H9 (cell line): ENCODE results near the gene MPHOSPH10. TPM values are rescaled to one million over a fixed set of nuclear protein-coding genes. Genes with fewer than 3 reads are reported as not detected.

Experiments
- DNase-seq: peaks from one replicate; pipeline ENCODE4 v3.0.0-alpha.2; 2017
- H2AFZ ChIP-seq: one replicate; pipeline ENCODE4 v1.6.1; 2013; ENCODE audit warnings: mild to moderate bottlenecking, low read length, control low read depth, moderate library complexity
- H2AK5ac ChIP-seq: 2 replicates; pipeline ENCODE4 v1.6.1; 2013; ENCODE audit warnings: low read length, control low read depth, mixed read lengths; ENCODE audit not compliant: insufficient read length
- H2BK120ac ChIP-seq: one replicate; pipeline ENCODE4 v1.6.1; 2013; ENCODE audit warnings: low read depth, mild to moderate bottlenecking, low read length, control low read depth, inconsistent platforms; ENCODE audit not compliant: poor library complexity, severe bottlenecking
- H2BK12ac ChIP-seq: 2 replicates; pipeline ENCODE4 v1.6.1; 2013; ENCODE audit warnings: low read length, control low read depth, mixed read lengths, low read depth; ENCODE audit not compliant: insufficient read length
- H2BK15ac ChIP-seq: 2 replicates; pipeline ENCODE4 v1.6.1; 2013; ENCODE audit warnings: low read depth, low read length, control low read depth
- H2BK20ac ChIP-seq: one replicate; pipeline ENCODE4 v1.6.1; 2013; ENCODE audit warnings: low read depth, mild to moderate bottlenecking, low read length, control low read depth, inconsistent platforms; ENCODE audit not compliant: poor library complexity, severe bottlenecking
- H2BK5ac ChIP-seq: 2 replicates; pipeline ENCODE4 v1.6.1; 2013; ENCODE audit warnings: low read length, control low read depth, mixed read lengths; ENCODE audit not compliant: insufficient read length
- H3K14ac ChIP-seq: 2 replicates; pipeline ENCODE4 v1.6.1; 2013; ENCODE audit warnings: low read length, control low read depth; ENCODE audit not compliant: insufficient read depth
- H3K18ac ChIP-seq: 2 replicates; pipeline ENCODE4 v1.6.1; 2013; ENCODE audit warnings: low read depth, mild to moderate bottlenecking, mixed read lengths, low read length, control low read depth; ENCODE audit not compliant: insufficient read length
- H3K23ac ChIP-seq: 2 replicates; pipeline ENCODE4 v1.6.1; 2013; ENCODE audit warnings: low read length, control low read depth, mixed read lengths, low read depth; ENCODE audit not compliant: insufficient read length
- H3K23me2 ChIP-seq: 2 replicates; pipeline ENCODE4 v1.6.1; 2013; ENCODE audit warnings: low read depth, mild to moderate bottlenecking, mixed read lengths, low read length, control low read depth; ENCODE audit not compliant: insufficient read length, poor library complexity, severe bottlenecking
- H3K27ac ChIP-seq: 2 replicates; pipeline ENCODE4 v1.5.1; 2013; ENCODE audit warnings: low read length, control low read depth, mixed read lengths, low read depth; ENCODE audit not compliant: insufficient read length
- H3K27me3 ChIP-seq: 2 replicates; pipeline ENCODE4 v1.6.1; 2013; ENCODE audit warnings: low read length, control low read depth, inconsistent platforms; ENCODE audit not compliant: insufficient read depth
- H3K4ac ChIP-seq: 2 replicates; pipeline ENCODE4 v1.6.1; 2013; ENCODE audit warnings: low read depth, mild to moderate bottlenecking, control low read depth, inconsistent platforms, low read length, moderate library complexity
- H3K4me1 ChIP-seq: 2 replicates; pipeline ENCODE4 v1.6.1; 2013; ENCODE audit warnings: low read length, control low read depth, inconsistent platforms; ENCODE audit not compliant: insufficient read depth
- H3K4me2 ChIP-seq: 2 replicates; pipeline ENCODE4 v1.6.1; 2013; ENCODE audit warnings: low read length, control low read depth, mixed read lengths; ENCODE audit not compliant: insufficient read length, insufficient read depth
- H3K56ac ChIP-seq: 2 replicates; pipeline ENCODE4 v1.6.1; 2013; ENCODE audit warnings: low read depth, mild to moderate bottlenecking, mixed read lengths, low read length, control low read depth; ENCODE audit not compliant: insufficient read length
- H3K79me1 ChIP-seq: 2 replicates; pipeline ENCODE4 v1.6.1; 2013; ENCODE audit warnings: low read depth, mild to moderate bottlenecking, moderate library complexity, low read length, control low read depth, inconsistent platforms; ENCODE audit not compliant: insufficient read depth, poor library complexity, severe bottlenecking
- H3K79me2 ChIP-seq: 2 replicates; pipeline ENCODE4 v1.6.1; 2013; ENCODE audit warnings: low read length, control low read depth, inconsistent platforms; ENCODE audit not compliant: insufficient read depth
- H3K9ac ChIP-seq: 2 replicates; pipeline ENCODE4 v1.6.1; 2013; ENCODE audit warnings: low read length, control low read depth, mixed read lengths; ENCODE audit not compliant: insufficient read length; ENCODE audit errors: extremely low read depth
- H3K9me3 ChIP-seq: one replicate; pipeline ENCODE4 v1.6.1; 2013; ENCODE audit warnings: low read depth, low read length, inconsistent platforms; ENCODE audit not compliant: control insufficient read depth
- H3T11ph ChIP-seq: one replicate; pipeline ENCODE4 v1.6.1; 2013; ENCODE audit warnings: mild to moderate bottlenecking, low read length, control low read depth, inconsistent platforms
- H4K20me1 ChIP-seq: one replicate; pipeline ENCODE4 v1.6.1; 2013; ENCODE audit not compliant: control insufficient read depth, insufficient read length, insufficient read depth
- H4K5ac ChIP-seq: 2 replicates; pipeline ENCODE4 v1.6.1; 2013; ENCODE audit warnings: low read depth, mild to moderate bottlenecking, mixed read lengths, low read length, control low read depth; ENCODE audit not compliant: insufficient read length
- H4K8ac ChIP-seq: replicated peaks from 2 replicates; pipeline ENCODE4 v1.6.1; 2013; ENCODE audit warnings: low read length, control low read depth, mixed read lengths, low read depth; ENCODE audit not compliant: insufficient read length
- H4K91ac ChIP-seq: 2 replicates; pipeline ENCODE4 v1.6.1; 2013; ENCODE audit warnings: low read depth, mild to moderate bottlenecking, moderate library complexity, mixed read lengths, low read length, control low read depth; ENCODE audit not compliant: insufficient read length
- H3K27ac Mint-ChIP-seq, 3 experiments: 2 replicates in 2 of 3; 3 replicates in 1 of 3; pipeline ENCODE4 v1.8.0; 2020 to 2021; ENCODE audit warnings: mixed read lengths in 3 of 3, mild to moderate bottlenecking in 1 of 3, moderate library complexity in 1 of 3
- H3K27me3 Mint-ChIP-seq: 2 replicates; pipeline ENCODE4 v1.8.0; 2021; ENCODE audit warnings: low read depth, mild to moderate bottlenecking, moderate library complexity, mixed read lengths
- H3K36me3 Mint-ChIP-seq, 3 experiments: 2 replicates in 2 of 3; 3 replicates in 1 of 3; pipeline ENCODE4 v1.8.0; 2020 to 2021; ENCODE audit warnings: low read depth in 3 of 3, mixed read lengths in 3 of 3; ENCODE audit not compliant: insufficient read depth in 1 of 3
- H3K4me1 Mint-ChIP-seq, 2 experiments: 2 replicates each; pipeline ENCODE4 v1.8.0; 2020; ENCODE audit warnings: mixed read lengths in 2 of 2
- H3K4me3 Mint-ChIP-seq, 2 experiments: 2 replicates in 1 of 2; 3 replicates in 1 of 2; pipeline ENCODE4 v1.8.0; 2020 to 2021; ENCODE audit warnings: mild to moderate bottlenecking in 2 of 2, mixed read lengths in 2 of 2, moderate library complexity in 1 of 2
- H3K9me3 Mint-ChIP-seq, 2 experiments: 2 replicates in 1 of 2; 3 replicates in 1 of 2; pipeline ENCODE4 v1.8.0; 2020; ENCODE audit warnings: mild to moderate bottlenecking in 2 of 2, mixed read lengths in 2 of 2, moderate library complexity in 1 of 2
- total RNA-seq: library from RNA; stranded (reverse); gene quantifications from 2 replicates; pipeline ENCODE4 v1.2.1, GENCODE V29; 2021
- TF ChIP-seq, protein P1 (sequence below): fragments of 200-600 bp; sonication (generic); conservative IDR thresholded peaks from 3 replicates; pipeline ENCODE4 v1.8.0; 2021; ENCODE audit warnings: antibody characterized with exemption, mild to moderate bottlenecking

Gene MPHOSPH10
- total RNA-seq, 1 experiment from 2014 or later: 42.1 TPM

DNA sequence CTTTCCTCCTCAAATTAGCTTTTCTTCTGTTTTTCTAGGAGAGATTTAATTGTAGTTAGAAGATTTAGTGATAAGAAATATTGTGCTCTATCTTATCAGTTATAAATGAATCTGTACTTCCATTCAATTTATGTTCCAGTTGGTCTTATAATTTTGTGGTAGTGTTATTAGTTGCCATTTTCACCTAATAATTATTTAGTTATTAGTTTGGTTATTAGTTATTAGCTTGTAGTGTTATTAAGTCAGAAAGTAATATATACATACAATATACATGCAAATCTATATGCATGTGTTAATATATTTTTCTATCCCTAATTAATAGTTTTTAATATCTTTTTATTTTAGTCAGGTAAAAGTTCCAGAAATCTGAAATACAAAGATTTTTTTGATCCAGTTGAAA is 3.2 kb downstream of the MPHOSPH10 start:
- no peaks in the 10 kb centered on the region; the same call in 1 of the 2 replicates for H3K27me3 Mint-ChIP-seq
- DNase-seq: no peak
- H4K8ac ChIP-seq: no peak overlapping the region

More for the DNA sequence above, 3.2 kb downstream of the MPHOSPH10 start:
- Histone ChIP-seq H3K23me2 (peaks cover 4% of the 10 kb centered on the region), H2BK120ac (no peak overlapping the region), H4K20me1 (no peaks in the 10 kb centered on the region), H2BK12ac (no peak overlapping the region), H3K9me3 (no peaks in the 10 kb centered on the region), H4K5ac (no peak overlapping the region), H3T11ph (no peak overlapping the region), H4K91ac (no peak overlapping the region), H3K4me2 (no peak overlapping the region), H2AFZ (no peak overlapping the region), H3K4ac (no peak overlapping the region), H3K27ac (no peak overlapping the region), H2AK5ac (no peak overlapping the region), H3K14ac (no peak overlapping the region), H2BK15ac (no peak overlapping the region), H3K79me1 (peaks cover 4% of the 10 kb centered on the region), H3K18ac (no peak overlapping the region), H3K27me3 (no peaks in the 10 kb centered on the region), H3K9ac (no peak overlapping the region), H3K23ac (no peak overlapping the region), H2BK5ac (no peak overlapping the region), H3K79me2 (peaks cover 8% of the 10 kb centered on the region; the same call in 1 of the 2 replicates), H3K56ac (no peak overlapping the region), H2BK20ac (no peak overlapping the region), H3K4me1 (no peaks in the 10 kb centered on the region)
- Mint-ChIP-seq H3K36me3 (peaks cover 14 to 42% (median 40%) of the 10 kb centered on the region in 3 experiments), H3K4me1 (peaks cover 4 to 5% of the 10 kb centered on the region in 2 experiments; a peak in 3 of 4 replicates), H3K4me3 (no peak overlapping the region), H3K27ac (no peak overlapping the region), H3K9me3 (no peaks in the 10 kb centered on the region)
- TF ChIP-seq, protein P1, sequence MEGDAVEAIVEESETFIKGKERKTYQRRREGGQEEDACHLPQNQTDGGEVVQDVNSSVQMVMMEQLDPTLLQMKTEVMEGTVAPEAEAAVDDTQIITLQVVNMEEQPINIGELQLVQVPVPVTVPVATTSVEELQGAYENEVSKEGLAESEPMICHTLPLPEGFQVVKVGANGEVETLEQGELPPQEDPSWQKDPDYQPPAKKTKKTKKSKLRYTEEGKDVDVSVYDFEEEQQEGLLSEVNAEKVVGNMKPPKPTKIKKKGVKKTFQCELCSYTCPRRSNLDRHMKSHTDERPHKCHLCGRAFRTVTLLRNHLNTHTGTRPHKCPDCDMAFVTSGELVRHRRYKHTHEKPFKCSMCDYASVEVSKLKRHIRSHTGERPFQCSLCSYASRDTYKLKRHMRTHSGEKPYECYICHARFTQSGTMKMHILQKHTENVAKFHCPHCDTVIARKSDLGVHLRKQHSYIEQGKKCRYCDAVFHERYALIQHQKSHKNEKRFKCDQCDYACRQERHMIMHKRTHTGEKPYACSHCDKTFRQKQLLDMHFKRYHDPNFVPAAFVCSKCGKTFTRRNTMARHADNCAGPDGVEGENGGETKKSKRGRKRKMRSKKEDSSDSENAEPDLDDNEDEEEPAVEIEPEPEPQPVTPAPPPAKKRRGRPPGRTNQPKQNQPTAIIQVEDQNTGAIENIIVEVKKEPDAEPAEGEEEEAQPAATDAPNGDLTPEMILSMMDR: no peak
